ENCODE measurements around the gene ADGRA1.

DNA sequence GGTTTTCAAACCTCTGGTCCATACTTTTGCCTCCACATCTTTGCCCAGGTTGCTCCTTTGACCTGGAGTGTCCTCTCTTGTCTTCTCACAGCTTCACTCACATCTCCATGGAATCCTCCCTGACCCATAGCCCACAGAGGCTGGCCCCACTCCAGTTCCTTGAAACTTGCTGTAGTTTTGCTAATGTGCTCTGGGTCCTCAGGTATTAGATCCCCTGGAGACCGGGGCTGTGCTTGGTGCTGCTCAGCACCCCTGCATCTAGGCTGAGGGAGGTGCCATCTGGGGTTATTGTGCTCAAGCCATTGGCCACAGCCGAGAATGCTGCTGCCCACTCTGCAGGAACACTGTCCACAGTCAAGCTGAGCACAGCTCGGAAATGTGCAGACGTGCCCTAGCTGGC lies 88.8 kb downstream of the ADGRA1 start:
- TF ChIP-seq, protein P1, sequence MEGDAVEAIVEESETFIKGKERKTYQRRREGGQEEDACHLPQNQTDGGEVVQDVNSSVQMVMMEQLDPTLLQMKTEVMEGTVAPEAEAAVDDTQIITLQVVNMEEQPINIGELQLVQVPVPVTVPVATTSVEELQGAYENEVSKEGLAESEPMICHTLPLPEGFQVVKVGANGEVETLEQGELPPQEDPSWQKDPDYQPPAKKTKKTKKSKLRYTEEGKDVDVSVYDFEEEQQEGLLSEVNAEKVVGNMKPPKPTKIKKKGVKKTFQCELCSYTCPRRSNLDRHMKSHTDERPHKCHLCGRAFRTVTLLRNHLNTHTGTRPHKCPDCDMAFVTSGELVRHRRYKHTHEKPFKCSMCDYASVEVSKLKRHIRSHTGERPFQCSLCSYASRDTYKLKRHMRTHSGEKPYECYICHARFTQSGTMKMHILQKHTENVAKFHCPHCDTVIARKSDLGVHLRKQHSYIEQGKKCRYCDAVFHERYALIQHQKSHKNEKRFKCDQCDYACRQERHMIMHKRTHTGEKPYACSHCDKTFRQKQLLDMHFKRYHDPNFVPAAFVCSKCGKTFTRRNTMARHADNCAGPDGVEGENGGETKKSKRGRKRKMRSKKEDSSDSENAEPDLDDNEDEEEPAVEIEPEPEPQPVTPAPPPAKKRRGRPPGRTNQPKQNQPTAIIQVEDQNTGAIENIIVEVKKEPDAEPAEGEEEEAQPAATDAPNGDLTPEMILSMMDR (IDR thresholded peaks at IDR 0.05; ENCODE audit: low read depth, low read length): no peak
- TF ChIP-seq EZH2phosphoT487 (IDR thresholded peaks at IDR 0.05; ENCODE audit: low read depth): no peak
